ENCODE data around the gene NEUROD4. TPM values are rescaled to one million over a fixed set of nuclear protein-coding genes. Genes with fewer than 3 reads are reported as not detected.

NEUROD4 gene
- total RNA-seq, 1 experiment from 2014 or later: not detected

- DNase-seq (ENCODE audit: low read depth): no peak
Measured at GRCh38 chr12:54997929-54998522, 21.7 kb upstream of the NEUROD4 start.

- no peak for DNase-seq (ENCODE audit: low read depth)
Measured at GRCh38 chr12:54998958-54999510, 20.7 kb upstream of the NEUROD4 start.

- DNase-seq (ENCODE audit: low read depth): no peak
Measured at GRCh38 chr12:55001198-55001868, 18.4 kb upstream of the NEUROD4 start.

GRCh38 chr12:55002355-55002754 lies 17.4 kb upstream of the NEUROD4 start:
- DNase-seq (ENCODE audit: low read depth): no peak

- no peak for DNase-seq (ENCODE audit: low read depth)
Measured at GRCh38 chr12:55008944-55009585, 10.7 kb upstream of the NEUROD4 start.

GRCh38 chr12:55017416-55017925 lies 2.3 kb upstream of the NEUROD4 start:
- no peak for DNase-seq (ENCODE audit: low read depth)

GRCh38 chr12:55024575-55024974 lies 4.8 kb downstream of the NEUROD4 start:
- no peak for DNase-seq (ENCODE audit: low read depth)

- no peak for DNase-seq (ENCODE audit: low read depth)
Measured at GRCh38 chr12:55025508-55025907, 5.7 kb downstream of the NEUROD4 start.

GRCh38 chr12:55034218-55034617 lies 14.4 kb downstream of the NEUROD4 start:
- DNase-seq (ENCODE audit: low read depth): no peak

GRCh38 chr12:55036326-55037115 lies 16.7 kb downstream of the NEUROD4 start:
- no peak for DNase-seq (ENCODE audit: low read depth)

- DNase-seq (ENCODE audit: low read depth): no peak
Measured at GRCh38 chr12:55037351-55037987, 17.7 kb downstream of the NEUROD4 start.

GRCh38 chr12:55039395-55040354 lies 19.9 kb downstream of the NEUROD4 start:
- DNase-seq (ENCODE audit: low read depth): no peak

GRCh38 chr12:55041345-55042055 lies 21.7 kb downstream of the NEUROD4 start:
- DNase-seq (ENCODE audit: low read depth): no peak

- DNase-seq (ENCODE audit: low read depth): no peak
Measured at GRCh38 chr12:55043542-55043941, 23.8 kb downstream of the NEUROD4 start.

- DNase-seq (ENCODE audit: low read depth): no peak
Measured at GRCh38 chr12:55044135-55044534, 24.4 kb downstream of the NEUROD4 start.

GRCh38 chr12:55049676-55050075 lies 29.9 kb downstream of the NEUROD4 start:
- DNase-seq (ENCODE audit: low read depth): no peak

GRCh38 chr12:55051197-55051947 lies 31.6 kb downstream of the NEUROD4 start:
- DNase-seq (ENCODE audit: low read depth): no peak

GRCh38 chr12:55057481-55057880 lies 37.7 kb downstream of the NEUROD4 start:
- peak; percentile 29 for DNase-seq (ENCODE audit: low read depth)

- no peak for DNase-seq (ENCODE audit: low read depth)
Measured at GRCh38 chr12:55058082-55058481, 38.3 kb downstream of the NEUROD4 start.

Measured in RPMI7951 (cell line).